HCT116 (cell line): Measurements from ENCODE around the gene ARRDC3. TPM values are rescaled to one million over a fixed set of nuclear protein-coding genes. Genes with fewer than 3 reads are reported as not detected.

ENCODE experiments used
- ATAC-seq: fragments of 200-7000 bp; cut with Tn5 transposase; 2 replicates; pipeline ENCODE4 v1.9.1; 2020; ENCODE audit warnings: mild to moderate bottlenecking, moderate library complexity
- BruUV-seq: library from RNA; stranded (reverse); fragments of 400-500 nt; replicated peaks from 2 replicates; lab custom pipeline; 2021; lab: Mats Ljungman, UMichigan
- CTCF ChIA-PET: fragments of 300-600 bp; sonication (Branson Sonifier 250); formaldehyde crosslinking; loops from one replicate; lab custom pipeline; 2021; ENCODE audit warnings: antibody characterized with exemption; lab: Charles Lee
- POLR2A ChIA-PET: fragments of 300-600, 350-600 bp; sonication (Branson Sonifier 250); formaldehyde crosslinking; loops from one replicate; lab custom pipeline; 2021; ENCODE audit warnings: antibody characterized with exemption; lab: Charles Lee
- RAD21 ChIA-PET, 2 experiments: fragments of 300-600 bp; sonication (Branson Sonifier 250); formaldehyde crosslinking; loops; one replicate each; lab custom pipeline; 2023; ENCODE audit warnings: low total read pairs in 2 of 2; ENCODE audit not compliant: uncharacterized antibody in 2 of 2, unreplicated experiment in 2 of 2, low non-redundant PET in 1 of 2; lab: Charles Lee
- DNase-seq: peaks from one replicate; pipeline ENCODE4 v3.0.0-alpha.2; 2010; ENCODE audit warnings: low read depth, low spot score
- H2AFZ ChIP-seq: fragments of 200-600 bp; shearing (Covaris generic), sonication (generic); 2 replicates; pipeline ENCODE4 v1.6.1; 2017; ENCODE audit warnings: low read depth, mixed run types, mixed read lengths, antibody characterized with exemption, low read length; ENCODE audit not compliant: poor library complexity, severe bottlenecking
- H3K27ac ChIP-seq: 2 replicates; pipeline ENCODE4 v1.5.1; 2012; ENCODE audit warnings: low read depth, low read length
- H3K27me3 ChIP-seq: fragments of 200-600 bp; sonication (generic); 2 replicates; pipeline ENCODE4 v1.6.1; 2016; ENCODE audit warnings: mixed run types, low read length, mixed read lengths; ENCODE audit not compliant: insufficient read depth
- H3K36me3 ChIP-seq, 2 experiments: fragments of 200-500 bp in 1 of 2; fragments of 200-600 bp in 1 of 2; sonication (Bioruptor generic) in 1 of 2; sonication (generic) in 1 of 2; 2 replicates each; pipeline versions ENCODE4 v1.5.1 to v1.6.1; 2014 to 2016; ENCODE audit warnings: low read length in 2 of 2, inconsistent platforms in 1 of 2, mixed read lengths in 1 of 2, mixed run types in 1 of 2; ENCODE audit not compliant: insufficient read depth in 2 of 2, control insufficient read depth in 1 of 2
- H3K4me1 ChIP-seq, 2 experiments: fragments of 200-600 bp in 1 of 2; sonication (generic) in 1 of 2; 2 replicates each; pipeline versions ENCODE4 v1.5.1 to v1.6.1; 2012 to 2017; ENCODE audit warnings: low read length in 2 of 2, inconsistent platforms in 1 of 2, mild to moderate bottlenecking in 1 of 2, mixed read lengths in 1 of 2, mixed run types in 1 of 2, moderate library complexity in 1 of 2; ENCODE audit not compliant: insufficient read depth in 2 of 2, control insufficient read depth in 1 of 2
- H3K4me2 ChIP-seq: fragments of 200-600 bp; sonication (generic); 2 replicates; pipeline ENCODE4 v1.6.1; 2017; ENCODE audit warnings: mixed run types, low read length, mixed read lengths
- H3K4me3 ChIP-seq, 2 experiments: fragments of 200-600 bp in 1 of 2; sonication (generic) in 1 of 2; replicated peaks in 1 of 2; 2 replicates each; pipeline ENCODE4 v1.5.1; 2011 to 2016; ENCODE audit warnings: low read length in 2 of 2, control low read depth in 1 of 2, low read depth in 1 of 2, mild to moderate bottlenecking in 1 of 2, mixed read lengths in 1 of 2, mixed run types in 1 of 2
- H3K79me2 ChIP-seq: fragments of 200-600 bp; sonication (generic); 2 replicates; pipeline ENCODE4 v1.6.1; 2017; ENCODE audit warnings: mild to moderate bottlenecking, mixed run types, low read length, moderate library complexity, mixed read lengths; ENCODE audit not compliant: insufficient read depth
- H3K9ac ChIP-seq: fragments of 200-600 bp; sonication (generic); 2 replicates; pipeline ENCODE4 v1.6.1; 2016; ENCODE audit warnings: low read length, mixed read lengths
- H3K9me2 ChIP-seq: fragments of 200-600 bp; sonication (generic), shearing (Covaris generic); 2 replicates; pipeline ENCODE4 v1.6.1; 2017; ENCODE audit warnings: mixed run types, mild to moderate bottlenecking, moderate library complexity; ENCODE audit not compliant: insufficient read depth
- H3K9me3 ChIP-seq, 2 experiments: fragments of 200-500 bp in 1 of 2; fragments of 200-600 bp in 1 of 2; sonication (Bioruptor generic) in 1 of 2; sonication (generic) in 1 of 2; 2 replicates each; pipeline ENCODE4 v1.6.1; 2014 to 2017; ENCODE audit warnings: low read length in 2 of 2, mixed read lengths in 2 of 2, inconsistent platforms in 1 of 2, low read depth in 1 of 2, mild to moderate bottlenecking in 1 of 2, mixed run types in 1 of 2, moderate library complexity in 1 of 2; ENCODE audit not compliant: control insufficient read depth in 1 of 2, insufficient read depth in 1 of 2
- H4K20me1 ChIP-seq: fragments of 200-600 bp; sonication (generic), shearing (Covaris generic); 2 replicates; pipeline ENCODE4 v1.6.1; 2017; ENCODE audit warnings: mixed run types, mild to moderate bottlenecking, moderate library complexity; ENCODE audit not compliant: insufficient read depth
- CBX3 ChIP-seq: IDR thresholded peaks from 2 replicates; pipeline ENCODE4 v1.6.1; 2012; ENCODE audit warnings: low read depth
- CEBPB ChIP-seq: IDR thresholded peaks from 2 replicates; pipeline ENCODE4 v1.6.1; 2012; ENCODE audit warnings: low read depth
- FOSL1 ChIP-seq: IDR thresholded peaks from 2 replicates; pipeline ENCODE4 v1.6.1; 2012; ENCODE audit warnings: low read depth
- JUND ChIP-seq: IDR thresholded peaks from 2 replicates; pipeline ENCODE4 v1.6.1; 2012
- TCF7L2 ChIP-seq: IDR thresholded peaks from 2 replicates; pipeline ENCODE4 v1.7.0; 2011; ENCODE audit warnings: borderline replicate concordance, inconsistent platforms; ENCODE audit not compliant: insufficient read depth, insufficient read length; ENCODE audit errors: extremely low read depth
- YY1 ChIP-seq: IDR thresholded peaks from 2 replicates; pipeline ENCODE4 v1.6.1; 2011; ENCODE audit warnings: low read length, low read depth, moderate library complexity, mild to moderate bottlenecking; ENCODE audit not compliant: insufficient replicate concordance; ENCODE audit errors: extremely low read depth
- ZFX ChIP-seq: fragments of 450-650 bp; IDR thresholded peaks from 2 replicates; pipeline ENCODE4 v1.6.1; 2017
- ZNF274 ChIP-seq: fragments of 200-500 bp; sonication (Bioruptor generic); IDR thresholded peaks from 2 replicates; pipeline ENCODE4 v1.6.1; 2014; ENCODE audit warnings: mild to moderate bottlenecking, low read depth, low read length, inconsistent platforms
- intact Hi-C: fragments of 100-400 bp; cut with micrococcal nuclease; formaldehyde crosslinking; loops from 2 replicates; pipeline ENCODE4 v1.10.0; 2022
- total RNA-seq: library from RNA; stranded (reverse); gene quantifications from one replicate; pipeline ENCODE4 v1.2.1, GENCODE V29; 2021; ENCODE audit not compliant: unreplicated experiment

ARRDC3 gene
- total RNA-seq, 1 experiment from 2014 or later: 41.5 TPM

DNA sequence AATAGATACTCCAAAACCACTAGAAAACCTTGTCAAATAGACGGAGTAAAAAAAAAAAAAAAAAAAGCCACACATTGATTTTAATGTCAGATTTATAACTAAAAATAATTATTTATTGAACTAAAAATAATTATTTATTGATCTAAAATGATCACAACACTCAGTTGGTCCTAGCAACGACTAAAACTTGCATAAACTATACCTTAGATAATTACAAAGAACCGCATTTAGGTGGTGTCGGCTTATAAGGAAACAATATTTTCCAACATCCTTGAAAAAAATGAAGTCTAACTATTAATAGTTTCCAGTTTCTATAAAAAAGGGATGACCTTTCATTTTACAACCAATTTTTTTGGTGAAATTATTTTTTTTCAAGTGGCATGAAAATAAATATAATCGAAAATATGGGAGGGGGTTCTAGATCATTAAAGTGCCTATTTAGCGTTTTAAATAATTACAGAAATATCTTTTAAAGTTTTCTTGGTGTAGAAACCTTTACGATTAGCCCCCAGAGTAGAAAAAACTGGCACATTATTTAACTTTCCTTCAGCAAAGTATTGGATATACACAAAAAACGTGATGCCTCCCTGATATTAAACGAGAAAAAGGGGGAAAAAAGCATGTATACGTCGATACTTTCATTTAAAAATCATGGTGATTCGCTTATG lies 3.7 kb downstream of the ARRDC3 start:
- peak overlapping the region; percentile 93 for H3K27ac ChIP-seq
- no peak for TF ChIP-seq FOSL1
- no peak for TF ChIP-seq ZNF274
- no peak for TF ChIP-seq CEBPB
- H4K20me1 ChIP-seq: no peaks in the 10 kb centered on the region
- H3K9me3 ChIP-seq: no peaks in the 10 kb centered on the region
- BruUV-seq: TSS peak; percentile 2
- no peaks in the 10 kb centered on the region for H3K9me2 ChIP-seq
- intact Hi-C loops: no loop called here
- no peak overlapping the region for H2AFZ ChIP-seq
- peak overlapping the region; percentile 82 for H3K4me2 ChIP-seq
- peaks cover 31 to 43% of the 10 kb centered on the region in 2 experiments for H3K36me3 ChIP-seq
- ChIA-PET CTCF (no interaction called here), POLR2A (interaction anchor here (0.6 to 1.9 kb wide), 4 partner anchors 17 to 99 kb away, joined by 4 to 14 read pairs (median 8); no protein-coding TSS in a partner anchor), RAD21 (no interaction called here)
- H3K4me1 ChIP-seq: peaks cover 12 to 18% of the 10 kb centered on the region in 2 experiments
- ATAC-seq (no peak), DNase-seq (no peak)
- peak overlapping the region; percentile 64 to 77 for H3K4me3 ChIP-seq
- H3K27me3 ChIP-seq: no peaks in the 10 kb centered on the region
- H3K9ac ChIP-seq: peak overlapping the region; percentile 89
- H3K79me2 ChIP-seq: peaks cover 84% of the 10 kb centered on the region

DNA sequence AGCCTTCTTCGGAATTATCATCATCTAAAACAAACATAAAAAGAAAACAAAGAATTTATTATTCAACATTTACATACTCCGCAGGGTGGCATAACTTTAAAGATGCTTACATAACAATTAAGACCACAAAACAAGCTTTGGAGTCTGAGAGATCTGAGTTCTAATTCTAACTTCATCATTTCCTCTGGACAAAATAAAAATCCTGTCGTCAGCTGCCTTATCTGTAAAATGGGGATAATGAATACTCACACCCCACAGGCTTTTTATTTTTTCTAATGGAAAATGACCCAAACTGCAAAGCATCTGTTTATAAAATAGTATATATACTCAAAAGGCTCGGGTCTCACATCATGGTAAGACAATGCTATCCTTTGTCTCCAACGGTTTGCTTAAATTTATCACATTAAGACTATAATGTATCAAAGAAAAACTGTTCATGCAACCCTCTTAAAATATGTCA lies 4.3 kb downstream of the ARRDC3 start:
- Histone ChIP-seq H3K27ac (peak overlapping the region; percentile 93; the same call in 1 of the 2 replicates), H3K27me3 (no peaks in the 10 kb centered on the region), H4K20me1 (no peaks in the 10 kb centered on the region), H3K9me2 (no peaks in the 10 kb centered on the region), H3K4me2 (peak overlapping the region; percentile 82; the same call in 1 of the 2 replicates), H3K79me2 (peaks cover 87% of the 10 kb centered on the region), H3K9ac (peak overlapping the region; percentile 5), H2AFZ (no peak overlapping the region), H3K36me3 (peaks cover 36 to 49% of the 10 kb centered on the region in 2 experiments), H3K4me1 (peaks cover 7 to 12% of the 10 kb centered on the region in 2 experiments), H3K4me3 (peak overlapping the region in 1 of 2 experiments; percentile 77; a peak in 1 of 4 replicates), H3K9me3 (no peaks in the 10 kb centered on the region)
- intact Hi-C loops: no loop called here
- ChIA-PET RAD21 (no interaction called here), CTCF (no interaction called here), POLR2A (interaction anchor here (0.9 kb wide), 1 partner anchor 16 kb away, joined by 3 read pairs; no protein-coding TSS in a partner anchor)
- no peak for DNase-seq
- TF ChIP-seq JUND (no peak), ZFX (no peak), CBX3 (no peak), ZNF274 (no peak), YY1 (no peak), TCF7L2 (no peak)
- BruUV-seq: no TSS peak
- ATAC-seq: no peak
